ENCODE measurements around the gene DPYD.

The DPYD gene

GRCh38 chr1:97338347-97338746 lies 582.5 kb downstream of the DPYD start:
- H3K27ac ChIP-seq (ENCODE audit: low read length): no peak overlapping the region
- H3K9me3 ChIP-seq (ENCODE audit: control insufficient read depth, insufficient read depth, low read length): no peaks in the 10 kb centered on the region

GRCh38 chr1:97337250-97338030 lies 583.4 kb downstream of the DPYD start:
- Histone ChIP-seq H3K4me1 (ENCODE audit: control insufficient read depth, insufficient read depth, low read length) (no peaks in the 10 kb centered on the region), H3K27me3 (ENCODE audit: control insufficient read depth, insufficient read depth, low read length) (no peaks in the 10 kb centered on the region), H3K9me3 (ENCODE audit: control insufficient read depth, insufficient read depth, low read length) (no peaks in the 10 kb centered on the region), H3K4me3 (ENCODE audit: low read length) (no peak overlapping the region), H3K27ac (ENCODE audit: low read length) (no peak overlapping the region), H3K36me3 (ENCODE audit: control insufficient read depth, insufficient read depth, low read length) (no peaks in the 10 kb centered on the region)
- WGBS (ENCODE audit: insufficient coverage, insufficient read length): no CpG with 5 or more reads among the region's 6 CpGs
- DNase-seq (ENCODE audit: low read depth, low spot score): no peak

More at GRCh38 chr1:97338347-97338746, 582.5 kb downstream of the DPYD start:
- no peak overlapping the region for H3K4me3 ChIP-seq (ENCODE audit: low read length)
- WGBS (ENCODE audit: insufficient coverage, insufficient read length): no CpG with 5 or more reads among the region's 4 CpGs
- H3K36me3 ChIP-seq (ENCODE audit: control insufficient read depth, insufficient read depth, low read length): no peaks in the 10 kb centered on the region
- no peaks in the 10 kb centered on the region for H3K4me1 ChIP-seq (ENCODE audit: control insufficient read depth, insufficient read depth, low read length)
- no peaks in the 10 kb centered on the region for H3K27me3 ChIP-seq (ENCODE audit: control insufficient read depth, insufficient read depth, low read length)
- DNase-seq (ENCODE audit: low read depth, low spot score): no peak

- H3K27ac ChIP-seq (ENCODE audit: low read length): no peak overlapping the region
- DNase-seq (ENCODE audit: low read depth, low spot score): no peak
- no peaks in the 10 kb centered on the region for H3K4me1 ChIP-seq (ENCODE audit: control insufficient read depth, insufficient read depth, low read length)
Measured at GRCh38 chr1:97334454-97334853, 586.4 kb downstream of the DPYD start.

GRCh38 chr1:97332716-97333115 lies 588.1 kb downstream of the DPYD start:
- Histone ChIP-seq H3K4me3 (ENCODE audit: low read length) (no peak overlapping the region), H3K9me3 (ENCODE audit: control insufficient read depth, insufficient read depth, low read length) (no peaks in the 10 kb centered on the region), H3K27ac (ENCODE audit: low read length) (no peak overlapping the region), H3K27me3 (ENCODE audit: control insufficient read depth, insufficient read depth, low read length) (no peaks in the 10 kb centered on the region), H3K4me1 (ENCODE audit: control insufficient read depth, insufficient read depth, low read length) (no peaks in the 10 kb centered on the region), H3K36me3 (ENCODE audit: control insufficient read depth, insufficient read depth, low read length) (no peaks in the 10 kb centered on the region)
- DNase-seq (ENCODE audit: low read depth, low spot score): no peak

More at GRCh38 chr1:97334454-97334853, 586.4 kb downstream of the DPYD start:
- Histone ChIP-seq H3K4me3 (ENCODE audit: low read length) (no peak overlapping the region), H3K9me3 (ENCODE audit: control insufficient read depth, insufficient read depth, low read length) (no peaks in the 10 kb centered on the region), H3K36me3 (ENCODE audit: control insufficient read depth, insufficient read depth, low read length) (no peaks in the 10 kb centered on the region), H3K27me3 (ENCODE audit: control insufficient read depth, insufficient read depth, low read length) (no peaks in the 10 kb centered on the region)
- WGBS (ENCODE audit: insufficient coverage, insufficient read length): no CpG with 5 or more reads among the region's 4 CpGs

GRCh38 chr1:97331165-97331564 lies 589.7 kb downstream of the DPYD start:
- no peak overlapping the region for H3K27ac ChIP-seq (ENCODE audit: low read length)
- H3K36me3 ChIP-seq (ENCODE audit: control insufficient read depth, insufficient read depth, low read length): no peaks in the 10 kb centered on the region
- H3K27me3 ChIP-seq (ENCODE audit: control insufficient read depth, insufficient read depth, low read length): no peaks in the 10 kb centered on the region
- H3K4me3 ChIP-seq (ENCODE audit: low read length): no peak overlapping the region
- no CpG with 5 or more reads among the region's 8 CpGs for WGBS (ENCODE audit: insufficient coverage, insufficient read length)
- DNase-seq (ENCODE audit: low read depth, low spot score): no peak
- no peaks in the 10 kb centered on the region for H3K4me1 ChIP-seq (ENCODE audit: control insufficient read depth, insufficient read depth, low read length)
- no peaks in the 10 kb centered on the region for H3K9me3 ChIP-seq (ENCODE audit: control insufficient read depth, insufficient read depth, low read length)

- Histone ChIP-seq H3K9me3 (ENCODE audit: control insufficient read depth, insufficient read depth, low read length) (no peaks in the 10 kb centered on the region), H3K4me1 (ENCODE audit: control insufficient read depth, insufficient read depth, low read length) (no peaks in the 10 kb centered on the region), H3K4me3 (ENCODE audit: low read length) (no peak overlapping the region), H3K27ac (ENCODE audit: low read length) (no peak overlapping the region), H3K36me3 (ENCODE audit: control insufficient read depth, insufficient read depth, low read length) (no peaks in the 10 kb centered on the region), H3K27me3 (ENCODE audit: control insufficient read depth, insufficient read depth, low read length) (no peaks in the 10 kb centered on the region)
- WGBS (ENCODE audit: insufficient coverage, insufficient read length): no CpG with 5 or more reads among the region's 4 CpGs
- no peak for DNase-seq (ENCODE audit: low read depth, low spot score)
Measured at GRCh38 chr1:97314685-97315084, 606.1 kb downstream of the DPYD start.

- Histone ChIP-seq H3K4me1 (ENCODE audit: control insufficient read depth, insufficient read depth, low read length) (no peaks in the 10 kb centered on the region), H3K27ac (ENCODE audit: low read length) (no peak overlapping the region), H3K27me3 (ENCODE audit: control insufficient read depth, insufficient read depth, low read length) (no peaks in the 10 kb centered on the region), H3K36me3 (ENCODE audit: control insufficient read depth, insufficient read depth, low read length) (no peaks in the 10 kb centered on the region), H3K4me3 (ENCODE audit: low read length) (no peak overlapping the region), H3K9me3 (ENCODE audit: control insufficient read depth, insufficient read depth, low read length) (no peaks in the 10 kb centered on the region)
- WGBS (ENCODE audit: insufficient coverage, insufficient read length): no CpG with 5 or more reads among the region's 1 CpG
- DNase-seq (ENCODE audit: low read depth, low spot score): no peak
Measured at GRCh38 chr1:97308131-97308530, 612.7 kb downstream of the DPYD start.

GRCh38 chr1:97307568-97307967 lies 613.3 kb downstream of the DPYD start:
- Histone ChIP-seq H3K36me3 (ENCODE audit: control insufficient read depth, insufficient read depth, low read length) (no peaks in the 10 kb centered on the region), H3K4me3 (ENCODE audit: low read length) (no peak overlapping the region), H3K27ac (ENCODE audit: low read length) (no peak overlapping the region), H3K27me3 (ENCODE audit: control insufficient read depth, insufficient read depth, low read length) (no peaks in the 10 kb centered on the region), H3K4me1 (ENCODE audit: control insufficient read depth, insufficient read depth, low read length) (no peaks in the 10 kb centered on the region), H3K9me3 (ENCODE audit: control insufficient read depth, insufficient read depth, low read length) (no peaks in the 10 kb centered on the region)
- no peak for DNase-seq (ENCODE audit: low read depth, low spot score)

GRCh38 chr1:97307151-97307550 lies 613.7 kb downstream of the DPYD start:
- no CpG with 5 or more reads among the region's 2 CpGs for WGBS (ENCODE audit: insufficient coverage, insufficient read length)
- no peaks in the 10 kb centered on the region for H3K27me3 ChIP-seq (ENCODE audit: control insufficient read depth, insufficient read depth, low read length)
- H3K4me1 ChIP-seq (ENCODE audit: control insufficient read depth, insufficient read depth, low read length): no peaks in the 10 kb centered on the region
- H3K36me3 ChIP-seq (ENCODE audit: control insufficient read depth, insufficient read depth, low read length): no peaks in the 10 kb centered on the region
- no peak for DNase-seq (ENCODE audit: low read depth, low spot score)
- H3K4me3 ChIP-seq (ENCODE audit: low read length): no peak overlapping the region
- no peaks in the 10 kb centered on the region for H3K9me3 ChIP-seq (ENCODE audit: control insufficient read depth, insufficient read depth, low read length)
- H3K27ac ChIP-seq (ENCODE audit: low read length): no peak overlapping the region

- Histone ChIP-seq H3K4me3 (ENCODE audit: low read length) (no peak overlapping the region), H3K36me3 (ENCODE audit: control insufficient read depth, insufficient read depth, low read length) (no peaks in the 10 kb centered on the region), H3K27me3 (ENCODE audit: control insufficient read depth, insufficient read depth, low read length) (no peaks in the 10 kb centered on the region), H3K4me1 (ENCODE audit: control insufficient read depth, insufficient read depth, low read length) (no peaks in the 10 kb centered on the region), H3K27ac (ENCODE audit: low read length) (no peak overlapping the region), H3K9me3 (ENCODE audit: control insufficient read depth, insufficient read depth, low read length) (no peaks in the 10 kb centered on the region)
- no peak for DNase-seq (ENCODE audit: low read depth, low spot score)
Measured at GRCh38 chr1:97306504-97306903, 614.3 kb downstream of the DPYD start.

- no peaks in the 10 kb centered on the region for H3K4me1 ChIP-seq (ENCODE audit: control insufficient read depth, insufficient read depth, low read length)
- WGBS (ENCODE audit: insufficient coverage, insufficient read length): no CpG with 5 or more reads among the region's 2 CpGs
- H3K27ac ChIP-seq (ENCODE audit: low read length): no peak overlapping the region
- no peak for DNase-seq (ENCODE audit: low read depth, low spot score)
- no peaks in the 10 kb centered on the region for H3K27me3 ChIP-seq (ENCODE audit: control insufficient read depth, insufficient read depth, low read length)
- H3K4me3 ChIP-seq (ENCODE audit: low read length): no peak overlapping the region
- no peaks in the 10 kb centered on the region for H3K9me3 ChIP-seq (ENCODE audit: control insufficient read depth, insufficient read depth, low read length)
- H3K36me3 ChIP-seq (ENCODE audit: control insufficient read depth, insufficient read depth, low read length): no peaks in the 10 kb centered on the region
Measured at GRCh38 chr1:97304366-97304765, 616.5 kb downstream of the DPYD start.
